Endothelial cell of umbilical vein (primary cell): Measurements from ENCODE around the gene CAPN7. TPM values are rescaled to one million over a fixed set of nuclear protein-coding genes. Genes with fewer than 3 reads are reported as not detected.

Experiments used
- BruUV-seq: library from RNA; stranded (reverse); fragments of 400-500 nt; replicated peaks from 2 replicates; lab custom pipeline; 2021; lab: Mats Ljungman, UMichigan
- CTCF ChIA-PET: fragments of 300-600, 350-600 bp; sonication (Branson Sonifier 250); formaldehyde crosslinking; loops from one replicate; lab custom pipeline; 2021; ENCODE audit warnings: antibody characterized with exemption, inconsistent platforms; lab: Charles Lee
- POLR2A ChIA-PET: fragments of 300-600, 350-600 bp; sonication (Branson Sonifier 250); formaldehyde crosslinking; loops from one replicate; lab custom pipeline; 2021; ENCODE audit warnings: antibody characterized with exemption, inconsistent platforms; lab: Charles Lee
- DNase-seq: peaks from one replicate; pipeline ENCODE4 v3.0.0-alpha.2; 2011; ENCODE audit warnings: low read depth, low spot score
- FAIRE-seq: peaks from 2 replicates; lab custom pipeline; 2011; peaks lifted over from hg19 to GRCh38; lab: Jason Lieb, UNC
- H2AFZ ChIP-seq: 2 replicates; pipeline ENCODE4 v1.6.0; 2012; ENCODE audit warnings: low read depth, low read length, control low read depth, inconsistent platforms
- H3K27ac ChIP-seq: 2 replicates; pipeline ENCODE4 v1.5.1; 2011; ENCODE audit warnings: low read depth, mild to moderate bottlenecking, control low read depth, low read length, moderate library complexity; ENCODE audit not compliant: insufficient read depth
- H3K27me3 ChIP-seq, 2 experiments: 2 replicates each; pipeline versions ENCODE4 v1.6.0 to v1.6.1; 2011; ENCODE audit warnings: low read length in 2 of 2, mixed read lengths in 1 of 2; ENCODE audit not compliant: control insufficient read depth in 2 of 2, insufficient read depth in 2 of 2
- H3K36me3 ChIP-seq, 2 experiments: 2 replicates in 1 of 2; 3 replicates in 1 of 2; pipeline ENCODE4 v1.5.1; 2011; ENCODE audit warnings: low read length in 2 of 2, mild to moderate bottlenecking in 1 of 2, moderate library complexity in 1 of 2; ENCODE audit not compliant: control insufficient read depth in 2 of 2, insufficient read depth in 2 of 2; ENCODE audit errors: extremely low read depth in 1 of 2
- H3K4me1 ChIP-seq: 3 replicates; pipeline ENCODE4 v1.5.1; 2011; ENCODE audit warnings: mild to moderate bottlenecking, low read length; ENCODE audit not compliant: control insufficient read depth, insufficient read depth; ENCODE audit errors: extremely low read depth
- H3K4me2 ChIP-seq: 2 replicates; pipeline ENCODE4 v1.6.1; 2011; ENCODE audit warnings: low read length, control low read depth, mixed read lengths; ENCODE audit not compliant: insufficient read depth
- H3K4me3 ChIP-seq, 3 experiments: fragments of 200-600 bp in 1 of 3; sonication (generic), shearing (Covaris generic) in 1 of 3; replicated peaks in 1 of 3; 2 replicates each; pipeline ENCODE4 v1.5.1; 2011 to 2016; ENCODE audit warnings: control low read depth in 3 of 3, low read length in 3 of 3, mild to moderate bottlenecking in 2 of 3, inconsistent platforms in 1 of 3, low read depth in 1 of 3, moderate library complexity in 1 of 3; ENCODE audit not compliant: insufficient read depth in 1 of 3
- H3K79me2 ChIP-seq: 2 replicates; pipeline ENCODE4 v1.6.0; 2012; ENCODE audit warnings: low read length, inconsistent platforms; ENCODE audit not compliant: control insufficient read depth, insufficient read depth
- H3K9ac ChIP-seq: replicated peaks from 2 replicates; pipeline ENCODE3; 2011; ENCODE audit warnings: low read length, control low read depth; ENCODE audit not compliant: insufficient read depth; ENCODE audit errors: extremely low read depth
- H3K9me1 ChIP-seq: replicated peaks from 3 replicates; pipeline ENCODE4 v1.6.0; 2011; ENCODE audit warnings: mild to moderate bottlenecking, low read length; ENCODE audit not compliant: control insufficient read depth, insufficient read depth; ENCODE audit errors: extremely low read depth
- H3K9me3 ChIP-seq: replicated peaks from 2 replicates; pipeline ENCODE4 v1.5.1; 2012; ENCODE audit warnings: low read length, inconsistent platforms; ENCODE audit not compliant: control insufficient read depth, insufficient read depth
- H4K20me1 ChIP-seq: replicated peaks from 2 replicates; pipeline ENCODE3; 2011; ENCODE audit warnings: mild to moderate bottlenecking, low read length; ENCODE audit not compliant: control insufficient read depth, insufficient read depth; ENCODE audit errors: extremely low read depth
- CTCF ChIP-seq, 2 donors: IDR thresholded peaks; 1 replicate in 1 of 2; 2 replicates in 1 of 2; pipeline ENCODE4 v1.5.1; 2011; ENCODE audit warnings: low read length in 2 of 2, mild to moderate bottlenecking in 2 of 2, moderate library complexity in 2 of 2, control low read depth in 1 of 2, inconsistent platforms in 1 of 2, low read depth in 1 of 2; ENCODE audit not compliant: insufficient read depth in 1 of 2; ENCODE audit errors: extremely low read depth in 1 of 2
- EZH2 ChIP-seq: IDR thresholded peaks from 2 replicates; pipeline ENCODE4 v1.6.1; 2012; ENCODE audit warnings: borderline replicate concordance, low read depth, mild to moderate bottlenecking, moderate library complexity, low read length, inconsistent platforms; ENCODE audit not compliant: severe bottlenecking
- FOS ChIP-seq: IDR thresholded peaks from 2 replicates; pipeline ENCODE4 v1.6.1; 2011; ENCODE audit warnings: mild to moderate bottlenecking, low read length, moderate library complexity, borderline replicate concordance; ENCODE audit not compliant: insufficient read depth
- GATA2 ChIP-seq: IDR thresholded peaks from 2 replicates; pipeline ENCODE4 v1.7.0; 2011; ENCODE audit warnings: low read depth, mild to moderate bottlenecking, moderate library complexity, mixed read lengths, low read length; ENCODE audit not compliant: insufficient read length, insufficient read depth
- JUN ChIP-seq: IDR thresholded peaks from 2 replicates; pipeline ENCODE4 v1.6.1; 2011; ENCODE audit warnings: borderline replicate concordance, low read depth; ENCODE audit not compliant: insufficient read length, insufficient read depth
- MAX ChIP-seq: IDR thresholded peaks from 2 replicates; pipeline ENCODE4 v1.6.1; 2011; ENCODE audit not compliant: insufficient read depth, insufficient read length
- MYC ChIP-seq: IDR thresholded peaks from one replicate; pipeline ENCODE4 v1.6.1; 2011; ENCODE audit warnings: mild to moderate bottlenecking, low read depth, low read length
- POLR2A ChIP-seq: IDR thresholded peaks from 2 replicates; pipeline ENCODE4 v1.6.1; 2012; ENCODE audit warnings: low read depth, mild to moderate bottlenecking, control low read depth, low read length
- POLR2AphosphoS5 ChIP-seq: IDR thresholded peaks from 2 replicates; pipeline ENCODE4 v1.6.1; 2012; ENCODE audit warnings: low read depth, mild to moderate bottlenecking, control low read depth, low read length, moderate library complexity; ENCODE audit not compliant: insufficient read depth
- dilution Hi-C: fragments of 300-500 bp; cut with MboI; formaldehyde crosslinking; loops from one replicate; pipeline ENCODE4 v1.15.0; 2019; ENCODE audit warnings: low sequenced_read_pairs; ENCODE audit not compliant: extremely low pct_ligation_motif_present
- intact Hi-C: fragments of 100-400 bp; cut with micrococcal nuclease; formaldehyde crosslinking; loops from one replicate; pipeline ENCODE4 v1.10.0; 2022
- polyA plus RNA-seq, 4 experiments: library from polyadenylated mRNA; depleted of rRNA in 3 of 4; stranded (reverse) in 3 of 4; unstranded in 1 of 4; fragments of >200 nt; gene quantifications; 2 replicates each; pipeline versions ENCODE4 v1.2.1 to v1.2.3, GENCODE V29; 2011 to 2012; ENCODE audit warnings: missing spikeins in 1 of 4
- total RNA-seq: library from RNA; stranded (reverse); gene quantifications from 2 replicates; pipeline ENCODE4 v1.2.3, GENCODE V29; 2021

CAPN7 gene
- total and polyA plus RNA-seq, 2 donors (not counting 3 experiments of a cell fraction or from before 2014, with no cell fraction given), result 13.2 to 32.7 TPM

- Histone ChIP-seq H3K4me2 (no peak overlapping the region), H3K36me3 (peaks cover 13 to 34% of the 10 kb centered on the region in 2 experiments), H4K20me1 (no peaks in the 10 kb centered on the region), H3K9me1 (no peaks in the 10 kb centered on the region), H3K4me3 (no peak overlapping the region), H3K9ac (no peak overlapping the region), H3K4me1 (no peaks in the 10 kb centered on the region), H3K27ac (no peak overlapping the region), H3K9me3 (no peaks in the 10 kb centered on the region), H3K79me2 (no peaks in the 10 kb centered on the region), H3K27me3 (no peaks in the 10 kb centered on the region), H2AFZ (no peak overlapping the region)
- TF ChIP-seq MYC (no peak), POLR2A (no peak), MAX (no peak), EZH2 (no peak), CTCF (IDR thresholded peaks at IDR 0.05; ENCODE audit: extremely low read depth in 1 of 2, insufficient read depth in 1 of 2, low read depth in 1 of 2, low read length in 2 of 2) (no peak), FOS (no peak), POLR2AphosphoS5 (no peak), JUN (no peak), GATA2 (no peak)
- FAIRE-seq, result no peak
- dilution Hi-C loops (no loop called here), intact Hi-C loops (no loop called here)
- CTCF ChIA-PET, result interaction anchor here (1.6 to 1.8 kb wide), 2 partner anchors 116 to 181 kb away, joined by 4 read pairs; no protein-coding TSS in a partner anchor
- BruUV-seq, result no TSS peak
- DNase-seq, result no peak
- POLR2A ChIA-PET, result no interaction called here
These were observed 17.9 kb downstream of the CAPN7 start for GRCh38 chr3:15223685-15224572.
